ENCODE data around the gene WDR26.
"Not testable (repeated sequence)": the region's sequence is repeated elsewhere in the genome, so short reads cannot be mapped to it uniquely, and the experiment has no call there.

DNA sequence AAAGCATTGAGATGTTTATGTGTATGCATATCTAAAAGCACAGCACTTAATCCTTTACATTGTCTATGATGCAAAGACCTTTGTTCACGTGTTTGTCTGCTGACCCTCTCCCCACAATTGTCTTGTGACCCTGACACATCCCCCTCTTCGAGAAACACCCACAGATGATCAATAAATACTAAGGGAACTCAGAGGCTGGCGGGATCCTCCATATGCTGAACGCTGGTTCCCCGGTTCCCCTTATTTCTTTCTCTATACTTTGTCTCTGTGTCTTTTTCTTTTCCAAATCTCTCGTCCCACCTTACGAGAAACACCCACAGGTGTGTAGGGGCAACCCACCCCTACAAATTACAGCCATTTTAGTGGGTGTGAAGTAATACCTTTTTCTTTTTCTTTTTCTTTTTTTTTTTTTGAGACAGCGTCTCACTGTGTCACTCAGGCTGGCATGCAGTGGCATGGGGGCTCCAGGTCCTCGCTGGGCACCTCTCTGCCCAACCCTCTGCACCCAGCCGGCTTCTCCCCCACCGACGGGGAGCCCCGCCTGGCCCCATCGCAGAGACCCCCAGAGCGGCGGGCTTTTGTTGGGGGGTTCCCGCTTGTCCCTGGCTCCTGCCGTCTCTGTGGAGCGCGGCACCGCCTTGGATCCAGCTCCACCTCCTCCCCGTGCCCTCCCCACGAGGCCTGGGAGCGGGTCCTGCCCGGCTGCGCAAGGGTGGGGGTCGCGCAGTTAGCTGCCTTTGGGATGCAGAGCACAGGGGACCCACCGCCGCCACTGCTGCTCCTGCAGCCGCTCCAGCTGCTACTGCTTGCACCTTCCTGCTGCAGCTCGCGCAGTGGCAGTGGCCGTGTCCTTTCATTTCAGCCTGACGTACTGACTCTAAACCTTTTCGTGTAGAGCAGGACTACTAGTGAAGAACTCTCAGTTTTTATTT is 93.9 kb downstream of the WDR26 start:
- TF ChIP-seq RCOR1 (IDR thresholded peaks at IDR 0.05; ENCODE audit: insufficient replicate concordance, low read length); POLR2A (IDR thresholded peaks at IDR 0.05; ENCODE audit: low read depth, low read length); MXI1 (IDR thresholded peaks at IDR 0.05; ENCODE audit: borderline replicate concordance, low read depth, low read length): not testable (repeated sequence)
- TF ChIP-seq, protein P1, sequence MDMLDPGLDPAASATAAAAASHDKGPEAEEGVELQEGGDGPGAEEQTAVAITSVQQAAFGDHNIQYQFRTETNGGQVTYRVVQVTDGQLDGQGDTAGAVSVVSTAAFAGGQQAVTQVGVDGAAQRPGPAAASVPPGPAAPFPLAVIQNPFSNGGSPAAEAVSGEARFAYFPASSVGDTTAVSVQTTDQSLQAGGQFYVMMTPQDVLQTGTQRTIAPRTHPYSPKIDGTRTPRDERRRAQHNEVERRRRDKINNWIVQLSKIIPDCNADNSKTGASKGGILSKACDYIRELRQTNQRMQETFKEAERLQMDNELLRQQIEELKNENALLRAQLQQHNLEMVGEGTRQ (IDR thresholded peaks at IDR 0.05; ENCODE audit: low read depth, low read length), result not testable (repeated sequence)
- TF ChIP-seq, protein P2, sequence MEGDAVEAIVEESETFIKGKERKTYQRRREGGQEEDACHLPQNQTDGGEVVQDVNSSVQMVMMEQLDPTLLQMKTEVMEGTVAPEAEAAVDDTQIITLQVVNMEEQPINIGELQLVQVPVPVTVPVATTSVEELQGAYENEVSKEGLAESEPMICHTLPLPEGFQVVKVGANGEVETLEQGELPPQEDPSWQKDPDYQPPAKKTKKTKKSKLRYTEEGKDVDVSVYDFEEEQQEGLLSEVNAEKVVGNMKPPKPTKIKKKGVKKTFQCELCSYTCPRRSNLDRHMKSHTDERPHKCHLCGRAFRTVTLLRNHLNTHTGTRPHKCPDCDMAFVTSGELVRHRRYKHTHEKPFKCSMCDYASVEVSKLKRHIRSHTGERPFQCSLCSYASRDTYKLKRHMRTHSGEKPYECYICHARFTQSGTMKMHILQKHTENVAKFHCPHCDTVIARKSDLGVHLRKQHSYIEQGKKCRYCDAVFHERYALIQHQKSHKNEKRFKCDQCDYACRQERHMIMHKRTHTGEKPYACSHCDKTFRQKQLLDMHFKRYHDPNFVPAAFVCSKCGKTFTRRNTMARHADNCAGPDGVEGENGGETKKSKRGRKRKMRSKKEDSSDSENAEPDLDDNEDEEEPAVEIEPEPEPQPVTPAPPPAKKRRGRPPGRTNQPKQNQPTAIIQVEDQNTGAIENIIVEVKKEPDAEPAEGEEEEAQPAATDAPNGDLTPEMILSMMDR (conservative IDR thresholded peaks at IDR 0.05; ENCODE audit: low read depth, low read length), result not testable (repeated sequence)
